ENCODE data around the gene FBLN1. TPM values are rescaled to one million over a fixed set of nuclear protein-coding genes. Genes with fewer than 3 reads are reported as not detected.
"Not testable (repeated sequence)": the region's sequence is repeated elsewhere in the genome, so short reads cannot be mapped to it uniquely, and the experiment has no call there.

The FBLN1 gene
- total and polyA plus RNA-seq, 5 donors from 2014 or later: 0.49 TPM; not detected in 4

DNA sequence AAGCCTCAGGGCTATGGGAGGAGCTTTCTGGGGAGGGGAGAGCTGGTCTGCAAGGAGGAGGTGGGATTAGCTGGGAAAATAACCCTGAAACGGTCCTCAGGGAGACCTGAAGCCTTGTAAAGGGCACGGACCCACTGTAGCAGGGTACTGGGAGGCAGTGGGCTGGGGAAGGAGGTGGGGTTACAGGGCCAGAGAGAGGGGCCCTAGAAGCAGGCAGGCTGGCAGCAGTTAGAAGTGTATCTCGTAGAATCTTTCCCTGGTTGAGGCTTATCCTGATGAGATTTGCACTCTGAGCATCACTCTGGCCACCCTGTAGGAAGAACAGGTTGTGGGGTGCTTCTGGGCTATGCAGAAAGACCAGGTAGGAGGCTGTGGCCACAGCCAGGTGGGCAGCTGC lies 29.6 kb downstream of the FBLN1 start:
- Mint-ChIP-seq H3K4me3 (no peak overlapping the region), H3K9me3 (no peaks in the 10 kb centered on the region), H3K36me3 (no peaks in the 10 kb centered on the region), H3K4me1 (no peaks in the 10 kb centered on the region), H3K27ac (no peak overlapping the region), H3K27me3 (peaks cover 4% of the 10 kb centered on the region)
- H3K27ac ChIP-seq (ENCODE audit: insufficient read depth, low read length, poor library complexity, severe bottlenecking): no peak overlapping the region
- H3K36me3 ChIP-seq (ENCODE audit: control insufficient read depth, insufficient read depth, low read length): no peaks in the 10 kb centered on the region
- ATAC-seq (ENCODE audit: low read depth in 2 of 2): no peak
- no peaks in the 10 kb centered on the region for H3K9me3 ChIP-seq (ENCODE audit: control insufficient read depth in 2 of 2, low read length in 2 of 2)
- DNase-seq: no peak
- no peaks in the 10 kb centered on the region for H3K27me3 ChIP-seq (ENCODE audit: control insufficient read depth, insufficient read depth, low read length)
- H3K4me3 ChIP-seq (ENCODE audit: low read depth, low read length): no peak overlapping the region
- H3K4me1 ChIP-seq (ENCODE audit: control insufficient read depth, insufficient read depth, low read length, poor library complexity, severe bottlenecking): no peaks in the 10 kb centered on the region

DNA sequence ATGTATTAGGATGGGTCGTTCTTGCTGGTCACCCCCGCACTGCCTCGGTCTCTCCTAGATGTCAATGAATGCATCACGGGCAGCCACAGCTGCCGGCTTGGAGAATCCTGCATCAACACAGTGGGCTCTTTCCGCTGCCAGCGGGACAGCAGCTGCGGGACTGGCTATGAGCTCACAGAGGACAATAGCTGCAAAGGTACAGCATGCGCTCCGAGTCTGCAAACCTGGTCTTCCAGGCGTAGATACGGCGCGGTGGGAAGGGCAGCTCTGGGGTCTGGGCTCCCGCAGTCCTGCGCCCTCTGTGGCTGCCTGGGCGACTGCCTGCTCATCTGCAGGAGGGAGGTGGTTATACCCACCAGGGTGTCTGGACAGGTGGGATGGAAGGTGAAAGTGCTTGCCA lies 31.0 kb downstream of the FBLN1 start:
- Histone ChIP-seq H3K27me3 (ENCODE audit: control insufficient read depth, insufficient read depth, low read length) (no peaks in the 10 kb centered on the region), H3K36me3 (ENCODE audit: control insufficient read depth, insufficient read depth, low read length) (no peaks in the 10 kb centered on the region), H3K9me3 (ENCODE audit: control insufficient read depth in 2 of 2, low read length in 2 of 2) (no peaks in the 10 kb centered on the region), H3K4me1 (ENCODE audit: control insufficient read depth, insufficient read depth, low read length, poor library complexity, severe bottlenecking) (no peaks in the 10 kb centered on the region), H3K4me3 (ENCODE audit: low read depth, low read length) (no peak overlapping the region), H3K27ac (ENCODE audit: insufficient read depth, low read length, poor library complexity, severe bottlenecking) (no peak overlapping the region)
- Mint-ChIP-seq H3K36me3 (no peaks in the 10 kb centered on the region), H3K4me1 (no peaks in the 10 kb centered on the region), H3K27ac (no peak overlapping the region), H3K4me3 (no peak overlapping the region), H3K27me3 (peaks cover 15% of the 10 kb centered on the region), H3K9me3 (no peaks in the 10 kb centered on the region)
- no peak for ATAC-seq (ENCODE audit: low read depth in 2 of 2)
- DNase-seq: no peak

DNA sequence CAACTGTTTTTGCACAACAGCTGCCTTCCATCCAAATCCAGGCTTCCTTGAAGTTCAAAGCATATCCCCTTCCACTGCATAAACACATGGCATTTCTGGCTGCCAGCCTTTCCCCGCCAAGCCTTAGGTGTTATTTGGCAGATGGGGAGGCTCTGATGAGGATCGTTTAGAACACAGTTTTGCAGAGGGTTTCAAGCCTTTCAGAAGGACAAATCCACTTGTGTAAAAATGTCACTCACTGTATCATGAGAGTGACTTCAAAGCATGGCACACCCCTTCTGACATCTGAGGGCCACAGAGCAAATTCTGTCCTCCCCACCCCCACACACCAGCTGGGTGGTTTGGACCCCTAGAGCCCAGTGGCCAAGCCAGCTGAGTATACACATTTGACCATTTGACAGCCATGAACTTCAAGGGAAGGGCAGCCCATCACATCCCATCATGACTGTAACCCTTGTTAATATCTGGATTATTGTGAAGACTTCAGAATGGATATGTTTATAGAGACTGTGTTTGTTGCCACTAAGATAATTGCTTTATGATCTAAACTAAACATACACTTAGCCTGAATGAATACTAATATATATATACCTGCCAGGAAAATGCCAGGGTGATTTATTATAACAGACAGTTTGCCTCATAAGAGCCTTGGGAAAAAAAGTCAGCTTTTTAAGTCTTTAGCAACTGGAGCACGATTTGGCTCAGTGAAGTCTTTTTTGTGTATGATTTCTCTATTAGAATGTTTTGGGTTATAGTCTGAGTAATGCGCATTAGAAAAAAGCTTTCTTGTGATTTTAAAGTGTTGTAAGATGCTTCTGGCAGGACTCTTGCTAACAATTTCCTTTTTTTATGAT lies 31.9 kb downstream of the FBLN1 start:
- H3K4me3 ChIP-seq (ENCODE audit: low read depth, low read length): no peak overlapping the region
- Mint-ChIP-seq H3K27me3 (peaks cover 15% of the 10 kb centered on the region), H3K4me3 (no peak overlapping the region), H3K27ac (peak overlapping the region in 1 of 3 donors; percentile 38), H3K36me3 (no peaks in the 10 kb centered on the region), H3K4me1 (no peaks in the 10 kb centered on the region), H3K9me3 (no peaks in the 10 kb centered on the region)
- no peaks in the 10 kb centered on the region for H3K4me1 ChIP-seq (ENCODE audit: control insufficient read depth, insufficient read depth, low read length, poor library complexity, severe bottlenecking)
- H3K36me3 ChIP-seq (ENCODE audit: control insufficient read depth, insufficient read depth, low read length): no peaks in the 10 kb centered on the region
- ATAC-seq (ENCODE audit: low read depth in 2 of 2) (no peak), DNase-seq (no peak)
- H3K27ac ChIP-seq (ENCODE audit: insufficient read depth, low read length, poor library complexity, severe bottlenecking): no peak overlapping the region
- H3K9me3 ChIP-seq (ENCODE audit: control insufficient read depth in 2 of 2, low read length in 2 of 2): no peaks in the 10 kb centered on the region
- H3K27me3 ChIP-seq (ENCODE audit: control insufficient read depth, insufficient read depth, low read length): no peaks in the 10 kb centered on the region

DNA sequence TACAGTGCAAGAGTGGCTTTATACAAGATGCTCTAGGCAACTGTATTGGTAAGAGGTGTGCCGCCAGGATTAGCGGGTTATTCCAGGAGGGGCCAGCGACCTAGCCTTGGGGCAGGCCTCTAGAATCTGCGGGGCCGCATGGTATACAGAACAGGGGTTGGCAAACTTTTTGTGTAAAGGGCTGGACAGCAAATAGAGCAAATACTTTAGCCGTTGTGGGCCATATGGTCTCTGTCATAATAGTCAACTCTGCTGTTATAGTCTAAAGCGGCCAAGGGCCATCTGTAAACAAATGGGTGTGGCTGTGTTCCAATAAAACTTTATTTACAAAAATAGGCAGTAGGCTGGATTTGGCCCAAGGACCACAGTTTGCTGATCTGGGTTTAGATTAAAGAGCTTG lies 32.6 kb downstream of the FBLN1 start:
- no peaks in the 10 kb centered on the region for H3K36me3 Mint-ChIP-seq
- Histone ChIP-seq H3K4me3 (ENCODE audit: low read depth, low read length) (no peak overlapping the region), H3K27me3 (ENCODE audit: control insufficient read depth, insufficient read depth, low read length) (no peaks in the 10 kb centered on the region), H3K27ac (ENCODE audit: insufficient read depth, low read length, poor library complexity, severe bottlenecking) (no peak overlapping the region), H3K9me3 (ENCODE audit: control insufficient read depth in 2 of 2, low read length in 2 of 2) (no peaks in the 10 kb centered on the region), H3K36me3 (ENCODE audit: control insufficient read depth, insufficient read depth, low read length) (no peaks in the 10 kb centered on the region), H3K4me1 (ENCODE audit: control insufficient read depth, insufficient read depth, low read length, poor library complexity, severe bottlenecking) (no peaks in the 10 kb centered on the region)
- no peak overlapping the region for H3K27ac Mint-ChIP-seq
- DNase-seq (no peak), ATAC-seq (ENCODE audit: low read depth in 2 of 2) (no peak)
- H3K4me3 Mint-ChIP-seq: no peak overlapping the region
- H3K27me3 Mint-ChIP-seq: peaks cover 15% of the 10 kb centered on the region
- no peaks in the 10 kb centered on the region for H3K4me1 Mint-ChIP-seq
- no peaks in the 10 kb centered on the region for H3K9me3 Mint-ChIP-seq

DNA sequence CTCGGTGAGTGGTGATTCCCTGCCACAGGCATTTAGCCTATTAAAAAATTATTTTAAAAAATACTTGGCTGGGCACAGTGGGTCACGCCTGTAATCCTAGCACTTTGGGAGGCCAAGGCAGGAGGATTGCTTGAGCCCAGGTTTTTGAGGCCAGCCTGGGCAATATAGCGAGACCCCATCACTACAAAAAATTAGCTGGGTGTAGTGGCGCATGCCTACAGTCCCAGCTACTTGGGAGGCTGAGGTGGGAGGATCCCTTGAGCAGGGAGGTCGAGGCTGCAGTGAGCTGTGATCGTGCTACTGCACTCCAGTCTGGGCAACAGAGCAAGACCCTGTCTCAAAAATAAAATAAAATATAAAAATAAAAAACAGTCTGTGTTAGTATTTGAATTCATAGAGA lies 33.2 kb downstream of the FBLN1 start:
- not testable (repeated sequence) for H3K9me3 ChIP-seq (ENCODE audit: control insufficient read depth in 2 of 2, low read length in 2 of 2); H3K9me3 Mint-ChIP-seq; H3K4me1 ChIP-seq (ENCODE audit: control insufficient read depth, insufficient read depth, low read length, poor library complexity, severe bottlenecking); H3K36me3 ChIP-seq (ENCODE audit: control insufficient read depth, insufficient read depth, low read length); H3K27me3 ChIP-seq (ENCODE audit: control insufficient read depth, insufficient read depth, low read length); H3K4me3 Mint-ChIP-seq; H3K27ac ChIP-seq (ENCODE audit: insufficient read depth, low read length, poor library complexity, severe bottlenecking); H3K4me3 ChIP-seq (ENCODE audit: low read depth, low read length); H3K36me3 Mint-ChIP-seq; H3K27ac Mint-ChIP-seq; DNase-seq; ATAC-seq (ENCODE audit: low read depth in 2 of 2); H3K4me1 Mint-ChIP-seq
- peaks cover 15% of the 10 kb centered on the region for H3K27me3 Mint-ChIP-seq

DNA sequence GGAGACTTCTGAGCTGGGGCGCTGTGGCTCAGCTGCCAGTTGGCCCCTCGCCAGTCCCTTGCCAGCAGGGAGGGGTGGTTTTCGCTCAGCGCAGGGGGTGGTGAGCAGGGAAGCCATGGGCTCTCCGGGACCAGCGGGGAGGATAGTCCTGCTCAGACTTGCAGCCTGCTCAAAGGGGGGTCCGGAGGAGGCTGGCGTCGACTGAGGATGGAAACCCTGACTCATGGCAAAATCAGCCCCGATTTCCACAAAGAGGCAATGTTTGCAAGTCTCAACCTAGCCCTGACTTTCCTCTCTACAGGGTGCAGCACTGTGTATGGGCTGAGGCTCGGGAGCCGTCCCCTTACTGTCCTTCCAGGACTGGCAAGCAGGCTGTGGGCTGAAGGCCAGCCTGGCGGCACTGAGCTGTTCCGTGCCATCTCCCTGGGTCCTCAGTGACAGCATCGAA lies 35.1 kb downstream of the FBLN1 start:
- ATAC-seq (ENCODE audit: low read depth in 2 of 2) (no peak), DNase-seq (no peak)
- no peaks in the 10 kb centered on the region for H3K27me3 ChIP-seq (ENCODE audit: control insufficient read depth, insufficient read depth, low read length)
- H3K36me3 Mint-ChIP-seq: no peaks in the 10 kb centered on the region
- H3K4me1 Mint-ChIP-seq: no peaks in the 10 kb centered on the region
- H3K4me1 ChIP-seq (ENCODE audit: control insufficient read depth, insufficient read depth, low read length, poor library complexity, severe bottlenecking): no peaks in the 10 kb centered on the region
- H3K36me3 ChIP-seq (ENCODE audit: control insufficient read depth, insufficient read depth, low read length): no peaks in the 10 kb centered on the region
- no peaks in the 10 kb centered on the region for H3K9me3 ChIP-seq (ENCODE audit: control insufficient read depth in 2 of 2, low read length in 2 of 2)
- H3K4me3 Mint-ChIP-seq: no peak overlapping the region
- H3K27ac Mint-ChIP-seq: no peak overlapping the region
- no peak overlapping the region for H3K27ac ChIP-seq (ENCODE audit: insufficient read depth, low read length, poor library complexity, severe bottlenecking)
- no peaks in the 10 kb centered on the region for H3K9me3 Mint-ChIP-seq
- H3K27me3 Mint-ChIP-seq: peaks cover 15% of the 10 kb centered on the region
- no peak overlapping the region for H3K4me3 ChIP-seq (ENCODE audit: low read depth, low read length)

DNA sequence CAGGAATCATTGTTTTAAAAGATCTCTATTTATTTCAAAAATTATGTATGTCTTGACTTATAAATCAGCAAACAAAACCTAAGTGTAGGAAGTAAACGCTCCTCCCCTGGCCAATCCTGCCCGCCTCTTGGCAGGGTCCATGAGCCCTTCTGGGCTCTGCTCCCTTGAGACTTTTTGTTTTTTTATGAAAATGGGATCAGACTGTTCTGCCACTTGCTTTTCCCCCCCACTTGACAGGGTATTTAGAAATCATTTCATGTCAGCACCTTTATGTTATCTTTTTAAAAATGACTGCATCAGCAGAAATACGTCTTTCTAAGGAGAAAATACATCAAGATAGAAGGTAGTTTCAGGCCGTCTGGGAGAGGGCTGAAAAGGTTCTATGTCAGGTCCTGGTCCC lies 35.6 kb downstream of the FBLN1 start:
- H3K9me3 Mint-ChIP-seq: no peaks in the 10 kb centered on the region
- no peak overlapping the region for H3K27ac Mint-ChIP-seq
- H3K4me3 Mint-ChIP-seq: no peak overlapping the region
- no peaks in the 10 kb centered on the region for H3K4me1 ChIP-seq (ENCODE audit: control insufficient read depth, insufficient read depth, low read length, poor library complexity, severe bottlenecking)
- no peaks in the 10 kb centered on the region for H3K36me3 Mint-ChIP-seq
- H3K9me3 ChIP-seq (ENCODE audit: control insufficient read depth in 2 of 2, low read length in 2 of 2): no peaks in the 10 kb centered on the region
- H3K27me3 ChIP-seq (ENCODE audit: control insufficient read depth, insufficient read depth, low read length): no peaks in the 10 kb centered on the region
- no peak overlapping the region for H3K27ac ChIP-seq (ENCODE audit: insufficient read depth, low read length, poor library complexity, severe bottlenecking)
- no peak overlapping the region for H3K4me3 ChIP-seq (ENCODE audit: low read depth, low read length)
- H3K27me3 Mint-ChIP-seq: peaks cover 15% of the 10 kb centered on the region
- no peaks in the 10 kb centered on the region for H3K36me3 ChIP-seq (ENCODE audit: control insufficient read depth, insufficient read depth, low read length)
- no peak for DNase-seq
- no peak for ATAC-seq (ENCODE audit: low read depth in 2 of 2)
- H3K4me1 Mint-ChIP-seq: no peaks in the 10 kb centered on the region

- no peaks in the 10 kb centered on the region for H3K4me1 ChIP-seq (ENCODE audit: control insufficient read depth, insufficient read depth, low read length, poor library complexity, severe bottlenecking)
- DNase-seq (no peak), ATAC-seq (ENCODE audit: low read depth in 2 of 2) (no peak)
- Mint-ChIP-seq H3K4me3 (no peak overlapping the region), H3K36me3 (no peaks in the 10 kb centered on the region), H3K27ac (no peak overlapping the region), H3K4me1 (no peaks in the 10 kb centered on the region), H3K9me3 (no peaks in the 10 kb centered on the region), H3K27me3 (peaks cover 13% of the 10 kb centered on the region)
- no peak overlapping the region for H3K27ac ChIP-seq (ENCODE audit: insufficient read depth, low read length, poor library complexity, severe bottlenecking)
- no peak overlapping the region for H3K4me3 ChIP-seq (ENCODE audit: low read depth, low read length)
- H3K36me3 ChIP-seq (ENCODE audit: control insufficient read depth, insufficient read depth, low read length): no peaks in the 10 kb centered on the region
- no peaks in the 10 kb centered on the region for H3K9me3 ChIP-seq (ENCODE audit: control insufficient read depth in 2 of 2, low read length in 2 of 2)
- H3K27me3 ChIP-seq (ENCODE audit: control insufficient read depth, insufficient read depth, low read length): no peaks in the 10 kb centered on the region
These were observed 37.4 kb downstream of the FBLN1 start for GRCh38 chr22:45540122-45540521.

All from CD4-positive, CD25-positive, alpha-beta regulatory T cell (primary cell).